NOMO-1 treated with DMSO at 0.1 percent for 48 hours (cell line): ENCODE data around the gene SMLR1.
"Not testable (repeated sequence)": the region's sequence is repeated elsewhere in the genome, so short reads cannot be mapped to it uniquely, and the experiment has no call there.

Experiments
- DNase-seq: peaks from one replicate; lab custom pipeline; 2025; ENCODE audit not compliant: unreplicated experiment; lab: John Stamatoyannopoulos, UW

The SMLR1 gene

DNA sequence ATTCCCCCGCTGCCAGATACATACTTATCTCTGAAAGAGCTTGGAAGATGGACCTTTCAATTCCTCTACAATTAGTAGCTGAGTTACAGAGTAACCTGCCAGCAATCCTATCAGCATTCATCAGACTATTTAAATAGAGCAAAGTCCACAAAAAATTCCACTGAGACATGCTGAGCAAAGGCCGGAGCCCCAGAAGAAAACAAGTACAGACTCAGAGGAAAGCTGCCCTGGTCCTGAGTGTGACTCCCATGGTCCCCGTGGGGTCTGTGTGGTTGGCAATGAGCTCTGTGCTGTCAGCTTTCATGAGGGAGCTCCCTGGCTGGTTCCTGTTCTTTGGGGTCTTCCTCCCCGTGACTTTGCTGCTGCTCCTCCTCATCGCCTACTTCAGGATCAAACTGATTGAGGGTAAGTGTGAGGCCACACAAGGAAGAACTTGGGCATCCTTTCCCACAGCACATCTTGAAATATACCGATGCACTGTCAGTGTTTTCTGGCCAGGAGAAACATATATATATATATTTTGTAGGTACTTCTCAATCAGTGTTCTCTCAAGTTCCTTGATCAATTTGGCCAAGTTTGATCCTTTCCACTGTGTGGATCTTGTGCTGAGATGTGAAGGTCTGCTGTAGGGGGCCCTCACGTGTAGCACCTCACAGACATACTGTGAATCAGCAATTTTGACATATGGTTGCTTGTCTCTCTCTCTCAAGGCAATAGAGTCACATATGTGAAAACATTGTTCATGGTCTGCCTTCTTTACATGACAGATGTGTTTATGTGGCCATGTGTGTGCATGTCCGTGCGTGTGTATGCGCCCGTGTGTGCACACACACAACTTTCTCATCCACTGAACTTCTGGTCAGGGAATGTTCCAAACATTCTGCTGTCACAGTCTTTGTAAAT, at the start of gene SMLR1:
SMLR1 (plus strand) TSS at position 160 of the 903 bp plus-strand sequence; CDS start at position 168, 8 bp downstream.
- no peak for DNase-seq

GRCh38 chr6:130778946-130779657, 48.1 kb upstream of the SMLR1 start:
- DNase-seq = peak; percentile 63

- DNase-seq = no peak
Observed at GRCh38 chr6:130779658-130780033, 47.6 kb upstream of the SMLR1 start.

DNA sequence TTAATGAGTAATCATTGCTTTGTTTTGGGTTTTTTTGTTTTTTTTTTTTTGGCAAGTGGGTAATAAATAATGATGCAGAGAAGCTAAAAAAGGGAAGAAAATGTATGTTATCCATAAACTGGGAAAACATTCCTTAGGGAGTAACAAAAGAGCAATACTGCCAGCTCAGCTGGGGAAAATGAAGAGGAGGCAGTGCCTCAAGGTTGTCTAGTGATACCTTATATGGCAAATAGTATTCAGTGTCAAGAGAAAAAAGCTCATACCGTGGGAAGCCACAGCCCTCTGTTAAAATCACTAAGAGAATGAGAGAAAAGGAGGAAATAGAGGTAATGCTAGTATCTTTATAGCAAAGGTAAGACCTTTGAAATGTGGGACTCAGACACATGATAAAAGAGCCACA, 47.1 kb upstream of the SMLR1 start:
- DNase-seq = no peak

GRCh38 chr6:130781557-130781956, 45.6 kb upstream of the SMLR1 start:
- no peak for DNase-seq

DNA sequence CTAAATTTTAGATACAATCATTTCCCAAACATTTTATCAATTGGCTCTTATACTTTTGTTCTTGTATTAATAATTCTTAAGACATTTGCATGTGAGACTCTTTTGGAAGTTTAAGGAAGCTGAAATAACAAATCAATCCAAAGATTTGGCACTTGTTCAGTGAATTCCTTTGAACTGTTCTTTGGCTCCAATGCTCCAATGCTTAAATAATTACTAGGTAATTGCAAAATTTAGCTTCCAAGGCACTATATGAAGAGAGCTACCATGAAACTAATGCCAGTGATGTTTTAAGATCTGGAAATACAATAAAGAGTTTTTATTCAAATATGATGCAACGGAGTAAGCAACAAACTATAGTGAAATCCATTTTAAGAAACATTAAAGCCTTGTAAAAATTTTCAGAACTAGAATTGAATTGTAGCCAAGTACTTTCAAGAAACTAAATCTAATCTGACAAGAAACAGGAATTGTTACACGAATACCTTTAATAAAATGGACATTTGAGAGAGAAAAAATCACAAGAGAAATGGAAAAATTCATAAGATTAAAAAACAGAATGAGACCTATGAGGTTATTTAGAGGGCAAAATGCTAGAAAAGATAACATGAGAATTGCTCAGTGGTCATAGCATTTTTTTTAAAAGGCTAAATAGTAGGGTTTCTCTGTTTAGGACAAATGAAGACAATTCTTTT, 43.6 kb upstream of the SMLR1 start:
- no peak for DNase-seq

GRCh38 chr6:130787726-130788500, 39.3 kb upstream of the SMLR1 start:
- DNase-seq = peak; percentile 40

DNA sequence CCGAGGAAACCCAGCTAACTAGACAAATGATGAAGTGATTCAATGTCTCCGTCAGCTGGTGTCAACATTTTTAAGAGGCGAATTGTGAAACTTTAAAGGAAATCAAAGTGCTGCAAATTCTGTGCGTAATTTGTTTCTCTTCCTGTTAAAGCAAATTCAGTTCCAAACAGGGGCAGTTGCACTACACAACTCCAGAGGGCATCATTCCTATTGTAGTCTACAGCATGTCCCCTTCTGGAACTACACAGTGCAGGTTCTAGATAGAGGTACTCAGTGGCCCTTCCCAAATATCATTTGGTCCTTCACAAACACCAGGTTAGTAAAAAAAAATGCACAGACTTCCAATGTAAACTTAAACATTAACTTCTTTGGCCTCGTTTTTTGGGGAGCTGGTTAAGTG, 38.3 kb upstream of the SMLR1 start:
- DNase-seq = peak; percentile 82

DNA sequence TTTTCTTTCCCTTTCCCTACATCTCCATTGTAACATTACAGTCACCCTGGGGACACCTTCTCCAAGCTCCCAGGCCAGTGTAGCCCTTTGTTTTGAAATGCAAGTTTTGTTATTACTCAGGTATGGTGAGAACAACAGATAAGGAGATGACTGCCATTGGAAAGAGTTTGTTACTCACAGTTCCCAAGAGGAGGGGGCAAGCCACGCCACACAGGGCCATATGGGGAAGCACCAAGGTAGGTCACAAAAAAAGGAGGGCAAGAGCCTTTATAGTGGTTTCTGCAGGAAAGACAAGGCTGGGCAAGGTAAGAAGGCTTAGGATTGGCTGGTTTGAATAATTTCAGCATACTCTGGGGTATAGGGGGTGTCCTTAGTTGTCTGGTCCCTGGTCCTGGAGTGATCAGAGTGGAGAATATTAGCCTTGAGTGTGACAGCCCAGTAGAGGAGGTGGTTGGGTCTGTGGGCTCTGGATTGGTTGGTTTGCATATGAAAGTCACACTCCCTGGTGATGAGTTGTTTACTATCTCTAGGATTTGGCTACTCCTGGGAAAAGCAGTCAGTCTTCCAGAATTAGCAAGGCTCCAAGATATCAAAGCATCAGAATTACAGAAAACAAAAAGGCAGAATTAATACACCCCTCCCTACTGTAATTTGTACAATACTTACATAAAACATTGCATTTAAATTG, 33.1 kb upstream of the SMLR1 start:
- DNase-seq = no peak

DNA sequence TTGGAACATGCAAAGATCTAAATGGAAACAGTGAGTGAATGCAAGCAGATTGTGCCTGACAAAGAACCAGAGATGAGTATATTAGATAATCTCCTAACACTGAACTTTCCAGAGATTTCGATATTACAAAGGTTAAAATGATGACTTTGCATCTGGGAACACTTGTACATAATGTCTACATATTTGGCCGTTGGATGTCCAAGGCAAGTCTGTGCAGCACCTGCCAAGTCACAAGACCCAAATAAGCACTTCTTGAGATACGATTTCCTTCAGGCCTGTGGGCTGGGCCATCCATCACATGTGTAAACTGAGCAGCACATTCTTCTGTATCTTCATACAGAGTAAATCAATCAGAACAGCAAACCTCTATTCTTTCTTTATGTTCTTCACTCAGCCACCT, 32.5 kb upstream of the SMLR1 start:
- DNase-seq = no peak

DNA sequence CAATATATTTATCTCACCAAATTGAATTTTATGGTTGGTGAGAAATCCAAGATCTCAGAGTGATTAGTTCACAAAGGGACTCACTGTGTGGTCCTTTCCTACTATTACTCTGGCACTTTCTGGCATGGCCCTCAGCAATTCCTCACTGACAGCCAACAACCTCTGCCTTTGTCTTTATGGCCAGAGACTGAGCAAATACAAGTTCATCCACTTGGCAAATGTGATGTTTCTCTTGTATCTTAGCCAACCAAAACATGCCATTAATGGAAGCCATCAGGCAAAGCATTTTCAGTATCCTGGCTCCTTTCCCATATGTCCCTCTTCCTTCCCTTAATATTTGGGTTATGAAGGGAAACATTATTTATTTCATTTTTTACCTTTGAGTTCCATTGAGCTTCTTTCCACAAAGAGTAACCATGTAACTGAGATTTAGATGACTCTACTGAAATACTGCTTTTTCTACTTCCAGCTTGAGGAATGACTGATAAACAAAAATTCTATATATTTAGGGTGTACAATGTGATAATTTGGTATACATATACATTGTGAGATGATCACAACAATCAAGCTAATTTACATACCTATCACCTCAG, 30.8 kb upstream of the SMLR1 start:
- no peak for DNase-seq

- DNase-seq = no peak
Observed at GRCh38 chr6:130797061-130797460, 30.1 kb upstream of the SMLR1 start.

- DNase-seq = not testable (repeated sequence)
Observed at GRCh38 chr6:130801368-130801767, 25.8 kb upstream of the SMLR1 start.

DNA sequence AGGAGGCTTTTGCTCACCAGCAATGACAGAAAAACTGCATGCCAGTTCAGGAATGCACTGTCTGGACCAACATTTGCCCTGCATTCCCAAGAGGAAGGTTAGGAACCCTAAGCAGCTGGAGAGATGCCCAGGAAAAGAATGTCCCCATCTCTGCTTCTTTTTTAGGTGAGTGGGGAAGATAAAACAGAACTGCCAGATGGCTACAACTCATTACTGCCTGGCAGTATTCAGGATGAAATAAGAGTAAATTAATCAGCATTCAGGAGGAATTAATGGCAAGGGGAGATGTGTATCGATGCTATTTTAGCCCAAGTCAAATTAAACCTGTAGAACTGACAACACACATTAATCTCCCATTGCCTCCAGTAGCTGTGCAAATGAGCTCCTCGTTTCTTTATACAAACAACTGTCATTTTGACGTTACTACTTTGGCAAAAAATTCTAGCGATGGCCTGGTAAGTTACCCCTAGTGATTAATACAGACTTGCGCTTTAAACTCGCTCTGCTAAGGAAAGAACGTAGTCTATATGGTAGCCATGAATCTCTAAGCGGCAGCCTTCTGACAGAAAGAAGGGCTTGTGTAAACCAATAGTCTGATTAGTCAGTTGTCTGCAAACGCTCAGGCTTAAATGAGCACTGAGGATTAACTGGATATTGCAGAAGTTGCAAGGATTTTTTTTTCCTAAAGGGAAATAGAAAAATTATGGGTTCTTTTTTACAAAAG, 16.7 kb upstream of the SMLR1 start:
- no peak for DNase-seq

- DNase-seq = no peak
Observed at GRCh38 chr6:130811932-130812331, 15.3 kb upstream of the SMLR1 start.

- DNase-seq = no peak
Observed at GRCh38 chr6:130814506-130814905, 12.7 kb upstream of the SMLR1 start.

- DNase-seq = no peak
Observed at GRCh38 chr6:130815200-130816071, 11.8 kb upstream of the SMLR1 start.

DNA sequence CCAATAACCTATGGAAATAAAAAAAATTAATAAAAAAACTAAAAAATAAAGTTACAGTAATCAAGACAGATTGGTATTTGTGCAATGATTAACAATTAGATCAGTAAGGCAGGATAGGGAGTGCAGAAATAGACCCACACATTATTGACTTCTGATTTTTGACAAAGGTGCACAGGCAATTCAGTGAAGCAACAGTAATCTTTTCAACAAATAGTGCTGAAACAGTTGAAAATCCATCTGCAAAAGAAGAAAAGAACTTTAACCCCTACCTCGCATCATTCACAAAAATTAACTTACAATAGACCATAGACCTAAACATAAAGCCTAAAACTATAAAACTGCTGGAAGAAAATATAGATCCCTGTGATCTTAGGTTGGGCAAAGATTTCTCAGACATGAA, 4.5 kb upstream of the SMLR1 start:
- no peak for DNase-seq
